Common myeloid progenitor, CD34-positive (primary cell): ENCODE measurements around the gene PCDH9.

Experiments used
- CTCF ChIA-PET: fragments of 350-600 bp; sonication (Branson Sonifier 250); formaldehyde crosslinking; loops from one replicate; lab custom pipeline; 2021; ENCODE audit warnings: antibody characterized with exemption; lab: Charles Lee
- POLR2A ChIA-PET: fragments of 350-600 bp; sonication (Branson Sonifier 250); formaldehyde crosslinking; loops from one replicate; lab custom pipeline; 2021; ENCODE audit warnings: antibody characterized with exemption; lab: Charles Lee
- DNase-seq, 3 donors: peaks; one replicate each; pipeline versions ENCODE4 v3.0.0 to v3.0.0-alpha.2; 2013
- H3K27ac ChIP-seq, 2 experiments: 1 replicate in 1 of 2; 2 replicates in 1 of 2; pipeline ENCODE4 v1.7.0; 2013; ENCODE audit warnings: inconsistent platforms in 2 of 2, low read length in 2 of 2, mild to moderate bottlenecking in 2 of 2, low read depth in 1 of 2, moderate library complexity in 1 of 2; ENCODE audit not compliant: severe bottlenecking in 2 of 2, insufficient read depth in 1 of 2, poor library complexity in 1 of 2
- H3K27me3 ChIP-seq, 5 experiments: replicated peaks in 2 of 5; 1 replicate in 3 of 5; 2 replicates in 2 of 5; pipeline versions ENCODE4 v1.6.1 to v1.7.0; 2013; ENCODE audit warnings: low read length in 4 of 5, mild to moderate bottlenecking in 2 of 5, moderate library complexity in 2 of 5, inconsistent platforms in 1 of 5; ENCODE audit not compliant: insufficient read depth in 5 of 5, control insufficient read depth in 4 of 5
- H3K36me3 ChIP-seq, 4 experiments: 1 replicate in 2 of 4; 2 replicates in 2 of 4; pipeline versions ENCODE4 v1.6.1 to v1.7.0; 2013; ENCODE audit warnings: low read length in 3 of 4, control low read depth in 1 of 4, mild to moderate bottlenecking in 1 of 4; ENCODE audit not compliant: control insufficient read depth in 4 of 4, insufficient read depth in 4 of 4
- H3K4me1 ChIP-seq, 4 experiments: 1 replicate in 3 of 4; 2 replicates in 1 of 4; pipeline versions ENCODE4 v1.6.1 to v1.7.1; 2013; ENCODE audit warnings: low read length in 3 of 4, mild to moderate bottlenecking in 3 of 4, control low read depth in 1 of 4, inconsistent platforms in 1 of 4, moderate library complexity in 1 of 4; ENCODE audit not compliant: control insufficient read depth in 4 of 4, insufficient read depth in 4 of 4; ENCODE audit errors: control extremely low read depth in 1 of 4
- H3K4me3 ChIP-seq, 7 experiments: 1 replicate in 4 of 7; 2 replicates in 3 of 7; pipeline versions ENCODE4 v1.5.1 to v1.7.0; 2013; ENCODE audit warnings: mild to moderate bottlenecking in 7 of 7, low read length in 6 of 7, moderate library complexity in 6 of 7, inconsistent platforms in 2 of 7, low read depth in 2 of 7, control low read depth in 1 of 7; ENCODE audit not compliant: insufficient read depth in 4 of 7, control insufficient read depth in 1 of 7; ENCODE audit errors: extremely low read depth in 1 of 7
- H3K9me3 ChIP-seq, 5 experiments: 1 replicate in 4 of 5; 2 replicates in 1 of 5; pipeline versions ENCODE4 v1.6.1 to v1.7.1; 2013; ENCODE audit warnings: low read length in 4 of 5, mild to moderate bottlenecking in 2 of 5, inconsistent platforms in 1 of 5, low read depth in 1 of 5, moderate library complexity in 1 of 5; ENCODE audit not compliant: control insufficient read depth in 4 of 5, insufficient read depth in 2 of 5; ENCODE audit errors: control extremely low read depth in 1 of 5
- WGBS: methylation state at CpG from one replicate; pipeline ENCODE4 v1.1.5; 2013; ENCODE audit not compliant: insufficient coverage; 5-methylcytosine and 5-hydroxymethylcytosine counted together

Gene PCDH9

DNA sequence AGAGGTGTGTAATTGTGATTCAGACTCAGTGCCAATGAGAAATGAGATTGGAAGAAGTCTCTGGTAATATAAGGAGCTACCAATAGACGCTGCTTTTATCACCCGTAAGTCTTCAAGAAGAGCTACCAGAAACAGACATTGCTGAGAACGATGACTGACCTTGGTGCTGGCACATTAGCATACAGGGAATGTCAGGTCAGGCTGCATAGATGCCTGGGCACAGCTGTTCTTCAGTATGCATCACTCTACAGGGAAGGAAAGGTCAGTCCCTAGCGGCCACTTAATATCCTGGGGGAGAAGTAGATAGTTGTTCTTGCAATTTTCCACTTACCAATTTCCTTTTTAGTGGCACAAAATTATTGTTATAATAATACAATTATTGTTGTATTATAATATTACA is 380.4 kb downstream of the PCDH9 start:
- H3K4me1 ChIP-seq = no peaks in the 10 kb centered on the region
- no peaks in the 10 kb centered on the region for H3K27me3 ChIP-seq
- POLR2A ChIA-PET = no interaction called here
- H3K9me3 ChIP-seq = peaks cover 0 to 3% (median 0%) of the 10 kb centered on the region in 5 experiments
- no peak overlapping the region for H3K27ac ChIP-seq
- CTCF ChIA-PET = no interaction called here
- H3K36me3 ChIP-seq = no peaks in the 10 kb centered on the region
- H3K4me3 ChIP-seq = no peak overlapping the region
- WGBS = 94% methylated on average over 3 of the region's 4 CpGs
- DNase-seq = no peak

DNA sequence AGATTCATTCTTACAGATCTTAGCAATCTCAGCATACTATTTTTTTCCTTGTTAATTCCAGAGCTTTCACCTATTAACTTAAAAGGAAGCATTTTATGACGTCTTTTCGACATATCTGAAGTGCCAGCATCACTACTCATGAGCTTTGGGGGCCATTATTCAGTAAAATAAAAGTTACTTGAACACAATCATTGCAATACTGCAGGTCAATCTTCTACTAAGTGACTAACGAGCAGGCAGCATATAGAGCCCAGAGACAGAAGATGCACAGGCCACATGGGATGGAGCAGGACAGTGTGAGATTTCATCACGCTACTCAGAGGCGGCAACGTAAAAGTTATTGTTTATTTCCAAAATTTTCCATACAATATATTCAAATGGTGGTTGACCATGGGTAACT is 382.6 kb downstream of the PCDH9 start:
- CTCF ChIA-PET = interaction anchor here (0.6 kb wide), 1 partner anchor 1617 kb away, joined by 3 read pairs; no protein-coding TSS in a partner anchor
- no peaks in the 10 kb centered on the region for H3K27me3 ChIP-seq
- H3K4me3 ChIP-seq = no peak overlapping the region
- no peaks in the 10 kb centered on the region for H3K36me3 ChIP-seq
- H3K27ac ChIP-seq = no peak overlapping the region
- DNase-seq = no peak
- peaks cover 0 to 3% (median 0%) of the 10 kb centered on the region in 5 experiments for H3K9me3 ChIP-seq
- POLR2A ChIA-PET = no interaction called here
- no peaks in the 10 kb centered on the region for H3K4me1 ChIP-seq
- 94% methylated on average over 3 of the region's 6 CpGs for WGBS

DNA sequence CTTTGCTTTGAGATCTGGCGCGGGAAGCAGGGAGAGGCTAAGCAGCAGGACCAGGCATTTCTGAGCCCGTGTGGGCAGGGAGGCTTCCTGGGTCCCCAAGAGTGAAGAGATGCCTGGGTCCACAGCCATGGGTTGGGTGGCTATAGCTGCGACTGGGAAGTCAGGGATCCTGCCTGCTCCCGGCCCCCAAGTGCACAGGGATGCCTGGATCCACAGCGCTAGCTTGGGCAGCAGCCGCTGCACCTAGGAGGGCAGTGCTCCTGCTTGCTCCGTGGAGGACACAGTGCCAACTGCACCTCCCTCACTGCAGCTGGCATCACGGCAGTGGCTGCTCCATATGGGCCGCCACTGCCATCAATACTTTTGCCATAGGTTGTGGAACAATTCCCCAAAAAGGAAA is 384.7 kb downstream of the PCDH9 start:
- Histone ChIP-seq H3K4me1 (no peaks in the 10 kb centered on the region), H3K9me3 (peaks cover 0 to 3% (median 0%) of the 10 kb centered on the region in 5 experiments), H3K27ac (no peak overlapping the region), H3K36me3 (no peaks in the 10 kb centered on the region), H3K4me3 (no peak overlapping the region), H3K27me3 (no peaks in the 10 kb centered on the region)
- WGBS = 100% methylated on average over 9 of the region's 10 CpGs
- ChIA-PET POLR2A (no interaction called here), CTCF (no interaction called here)
- no peak for DNase-seq

DNA sequence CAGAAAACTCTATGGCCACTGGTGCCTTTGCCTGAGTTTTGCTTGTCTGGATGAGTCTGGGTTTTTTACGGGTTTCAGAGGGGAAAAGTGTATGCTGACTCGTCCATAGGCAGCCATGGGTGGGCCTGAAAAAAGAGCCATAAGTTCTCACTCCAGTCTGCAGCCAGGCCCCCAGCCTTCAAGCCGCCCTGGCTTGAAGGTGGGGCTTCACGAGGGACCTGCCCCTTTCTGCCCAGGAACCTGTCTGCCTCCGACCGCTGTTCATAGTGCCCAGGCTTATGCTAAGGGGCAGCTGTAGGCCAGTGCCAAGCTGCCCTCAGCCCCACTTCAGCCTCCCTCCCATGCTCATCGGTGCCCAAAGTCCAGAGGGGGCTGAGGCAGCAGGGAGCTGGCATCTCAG is 385.2 kb downstream of the PCDH9 start:
- no peak for DNase-seq
- WGBS = 96% methylated on average over 7 of the region's 7 CpGs

GRCh38 chr13:66842766-66843165 is 387.4 kb downstream of the PCDH9 start:
- ChIA-PET CTCF (no interaction called here), POLR2A (no interaction called here)
- Histone ChIP-seq H3K27me3 (no peaks in the 10 kb centered on the region), H3K4me1 (no peaks in the 10 kb centered on the region), H3K9me3 (peaks cover 0 to 3% (median 0%) of the 10 kb centered on the region in 5 experiments), H3K27ac (no peak overlapping the region), H3K4me3 (no peak overlapping the region), H3K36me3 (no peaks in the 10 kb centered on the region)
- WGBS = 100% methylated on average over 2 of the region's 2 CpGs
- no peak for DNase-seq

More for the DNA sequence above, 385.2 kb downstream of the PCDH9 start:
- Histone ChIP-seq H3K36me3 (no peaks in the 10 kb centered on the region), H3K9me3 (peaks cover 0 to 3% (median 0%) of the 10 kb centered on the region in 5 experiments), H3K4me1 (no peaks in the 10 kb centered on the region), H3K27ac (no peak overlapping the region), H3K27me3 (no peaks in the 10 kb centered on the region), H3K4me3 (no peak overlapping the region)
- CTCF ChIA-PET = no interaction called here
- POLR2A ChIA-PET = no interaction called here

GRCh38 chr13:66840621-66841020 is 389.5 kb downstream of the PCDH9 start:
- Histone ChIP-seq H3K4me3 (no peak overlapping the region), H3K4me1 (no peaks in the 10 kb centered on the region), H3K36me3 (no peaks in the 10 kb centered on the region), H3K9me3 (peaks cover 0 to 3% (median 0%) of the 10 kb centered on the region in 5 experiments), H3K27ac (no peak overlapping the region), H3K27me3 (no peaks in the 10 kb centered on the region)
- ChIA-PET POLR2A (no interaction called here), CTCF (no interaction called here)
- DNase-seq = no peak
- WGBS = 100% methylated on average over 1 of the region's 3 CpGs

DNA sequence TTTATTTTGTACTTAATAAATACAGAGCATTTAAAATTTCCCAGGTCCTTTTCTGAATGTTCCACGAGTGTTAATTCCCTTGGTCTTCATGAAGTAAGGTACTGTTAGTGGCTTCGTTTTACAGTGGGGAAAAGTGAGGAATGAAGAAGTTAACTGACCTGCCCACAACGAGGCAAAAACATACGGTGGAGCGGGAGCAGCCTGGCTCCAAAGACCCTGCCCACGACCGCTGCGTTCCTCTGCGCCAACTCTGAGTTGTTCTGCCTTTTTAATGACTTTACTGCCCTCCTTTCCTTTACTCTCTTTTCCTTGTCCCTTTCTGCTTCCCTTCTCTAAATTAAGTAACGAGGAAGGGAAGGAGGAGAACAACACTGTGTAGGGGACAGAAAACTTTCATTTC is 392.9 kb downstream of the PCDH9 start:
- Histone ChIP-seq H3K36me3 (no peaks in the 10 kb centered on the region), H3K9me3 (no peaks in the 10 kb centered on the region), H3K4me3 (no peak overlapping the region), H3K4me1 (no peaks in the 10 kb centered on the region), H3K27me3 (no peaks in the 10 kb centered on the region), H3K27ac (no peak overlapping the region)
- ChIA-PET POLR2A (no interaction called here), CTCF (no interaction called here)
- 85% methylated on average over 9 of the region's 10 CpGs for WGBS
- DNase-seq = no peak
